Keratinocyte (primary cell): ENCODE measurements around the gene ADAMTS13. TPM values are rescaled to one million over a fixed set of nuclear protein-coding genes. Genes with fewer than 3 reads are reported as not detected.

ENCODE experiments used
- DNase-seq: peaks from one replicate; pipeline ENCODE4 v3.0.0-alpha.2; 2011; ENCODE audit warnings: low read depth, missing footprints, low spot score
- FAIRE-seq: peaks from 2 replicates; lab custom pipeline; 2011; peaks lifted over from hg19 to GRCh38; lab: Jason Lieb, UNC
- H2AFZ ChIP-seq: 2 replicates; pipeline ENCODE4 v1.6.0; 2012; ENCODE audit warnings: low read length, control low read depth, inconsistent platforms; ENCODE audit not compliant: control insufficient read depth
- H3K27ac ChIP-seq: 2 replicates; pipeline ENCODE4 v1.5.1; 2011; ENCODE audit warnings: low read length; ENCODE audit not compliant: control insufficient read depth, insufficient read depth
- H3K27me3 ChIP-seq: 3 replicates; pipeline ENCODE4 v1.6.0; 2011; ENCODE audit warnings: low read length; ENCODE audit not compliant: control insufficient read depth, insufficient read depth; ENCODE audit errors: extremely low read depth
- H3K36me3 ChIP-seq, 2 experiments: 2 replicates in 1 of 2; 3 replicates in 1 of 2; pipeline ENCODE4 v1.5.1; 2011; ENCODE audit warnings: low read length in 2 of 2, mild to moderate bottlenecking in 1 of 2; ENCODE audit not compliant: control insufficient read depth in 2 of 2, insufficient read depth in 2 of 2; ENCODE audit errors: extremely low read depth in 1 of 2
- H3K4me1 ChIP-seq: 3 replicates; pipeline ENCODE4 v1.5.1; 2011; ENCODE audit warnings: low read length; ENCODE audit not compliant: control insufficient read depth, insufficient read depth; ENCODE audit errors: extremely low read depth
- H3K4me2 ChIP-seq: 3 replicates; pipeline ENCODE4 v1.6.0; 2011; ENCODE audit warnings: low read depth, low read length; ENCODE audit not compliant: control insufficient read depth, insufficient read depth; ENCODE audit errors: extremely low read depth
- H3K4me3 ChIP-seq, 3 experiments: fragments of 200-600 bp in 1 of 3; sonication (generic) in 1 of 3; 2 replicates in 2 of 3; 3 replicates in 1 of 3; pipeline ENCODE4 v1.5.1; 2011 to 2016; ENCODE audit warnings: low read length in 3 of 3, mild to moderate bottlenecking in 3 of 3, control low read depth in 2 of 3, inconsistent platforms in 1 of 3, low read depth in 1 of 3, mixed read lengths in 1 of 3, mixed run types in 1 of 3, moderate library complexity in 1 of 3; ENCODE audit not compliant: control insufficient read depth in 2 of 3, insufficient read depth in 2 of 3; ENCODE audit errors: extremely low read depth in 1 of 3
- H3K79me2 ChIP-seq: 2 replicates; pipeline ENCODE4 v1.6.0; 2012; ENCODE audit warnings: low read length; ENCODE audit not compliant: control insufficient read depth, insufficient read depth
- H3K9ac ChIP-seq: 3 replicates; pipeline ENCODE4 v1.6.0; 2011; ENCODE audit warnings: low read length; ENCODE audit not compliant: control insufficient read depth, insufficient read depth; ENCODE audit errors: extremely low read depth
- H3K9me1 ChIP-seq: 3 replicates; pipeline ENCODE4 v1.6.0; 2011; ENCODE audit warnings: low read length; ENCODE audit not compliant: control insufficient read depth, insufficient read depth; ENCODE audit errors: extremely low read depth
- H3K9me3 ChIP-seq: 2 replicates; pipeline ENCODE4 v1.5.1; 2012; ENCODE audit warnings: low read depth, low read length; ENCODE audit not compliant: control insufficient read depth
- H4K20me1 ChIP-seq: 3 replicates; pipeline ENCODE4 v1.6.0; 2011; ENCODE audit warnings: low read length; ENCODE audit not compliant: control insufficient read depth, insufficient read depth; ENCODE audit errors: extremely low read depth
- EZH2 ChIP-seq: IDR thresholded peaks from one replicate; pipeline ENCODE4 v1.6.1; 2012; ENCODE audit warnings: inconsistent platforms, mild to moderate bottlenecking, low read length, moderate library complexity
- dilution Hi-C: fragments of 300-500 bp; cut with MboI; formaldehyde crosslinking; loops from one replicate; pipeline ENCODE4 v1.7.0; 2020; ENCODE audit warnings: low sequenced_read_pairs; ENCODE audit not compliant: extremely low pct_ligation_motif_present
- polyA plus RNA-seq, 5 experiments: library from polyadenylated mRNA; depleted of rRNA in 3 of 5; stranded (reverse) in 3 of 5; stranded (forward) in 1 of 5; unstranded in 1 of 5; fragments of >200 nt; gene quantifications; 1 replicate in 1 of 5; 2 replicates in 3 of 5; 3 replicates in 1 of 5; pipeline versions ENCODE4 v1.2.1 to v1.2.3, GENCODE V29; 2011 to 2012; ENCODE audit warnings: missing spikeins in 2 of 5, low read depth in 1 of 5, low replicate concordance in 1 of 5
- TF ChIP-seq, protein P1 (sequence below), 3 experiments: IDR thresholded peaks in 1 of 3; conservative IDR thresholded peaks in 1 of 3; optimal IDR thresholded peaks in 1 of 3; 2 replicates in 2 of 3; 3 replicates in 1 of 3; pipeline versions ENCODE3 to v1.5.1; 2011; ENCODE audit warnings: low read length in 3 of 3, mild to moderate bottlenecking in 3 of 3, moderate library complexity in 2 of 3, control low read depth in 1 of 3, inconsistent platforms in 1 of 3; ENCODE audit not compliant: insufficient read depth in 2 of 3; ENCODE audit errors: extremely low read depth in 1 of 3

ADAMTS13 gene
- polyA plus RNA-seq, 1 donor (not counting 4 experiments of a cell fraction or from before 2014, with no cell fraction given) = 1.1 TPM

DNA sequence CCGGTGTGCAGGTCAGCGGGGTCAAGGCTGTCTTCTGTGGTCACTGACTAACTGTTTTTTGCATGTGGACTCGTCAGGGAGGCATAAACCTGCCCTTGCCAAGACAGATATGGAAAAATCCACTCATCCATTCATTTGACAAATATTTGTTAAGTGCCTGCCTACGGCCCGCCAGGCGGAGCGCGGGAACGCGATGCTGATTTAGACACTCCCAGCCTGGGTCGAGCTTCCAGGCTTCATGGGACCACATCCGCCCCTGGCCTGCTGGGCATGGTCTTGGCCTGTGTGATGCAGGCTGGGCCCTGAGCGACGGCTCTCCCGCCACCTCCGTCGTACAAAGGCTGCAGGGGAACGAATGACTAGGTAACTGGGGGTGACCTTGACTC, 84.5 kb downstream of the ADAMTS13 start:
- Histone ChIP-seq H3K4me3 (no peak overlapping the region), H3K79me2 (no peaks in the 10 kb centered on the region), H2AFZ (no peak overlapping the region), H3K36me3 (no peaks in the 10 kb centered on the region), H3K27me3 (peaks cover 8% of the 10 kb centered on the region), H3K4me2 (no peak overlapping the region), H3K4me1 (peaks cover 12% of the 10 kb centered on the region), H4K20me1 (no peaks in the 10 kb centered on the region), H3K9me1 (no peaks in the 10 kb centered on the region), H3K9ac (no peak overlapping the region), H3K27ac (no peak overlapping the region), H3K9me3 (peaks cover under 1% of the 10 kb centered on the region)
- dilution Hi-C loops = no loop called here
- DNase-seq (no peak), FAIRE-seq (no peak)
- TF ChIP-seq EZH2 = no peak
- TF ChIP-seq, protein P1, sequence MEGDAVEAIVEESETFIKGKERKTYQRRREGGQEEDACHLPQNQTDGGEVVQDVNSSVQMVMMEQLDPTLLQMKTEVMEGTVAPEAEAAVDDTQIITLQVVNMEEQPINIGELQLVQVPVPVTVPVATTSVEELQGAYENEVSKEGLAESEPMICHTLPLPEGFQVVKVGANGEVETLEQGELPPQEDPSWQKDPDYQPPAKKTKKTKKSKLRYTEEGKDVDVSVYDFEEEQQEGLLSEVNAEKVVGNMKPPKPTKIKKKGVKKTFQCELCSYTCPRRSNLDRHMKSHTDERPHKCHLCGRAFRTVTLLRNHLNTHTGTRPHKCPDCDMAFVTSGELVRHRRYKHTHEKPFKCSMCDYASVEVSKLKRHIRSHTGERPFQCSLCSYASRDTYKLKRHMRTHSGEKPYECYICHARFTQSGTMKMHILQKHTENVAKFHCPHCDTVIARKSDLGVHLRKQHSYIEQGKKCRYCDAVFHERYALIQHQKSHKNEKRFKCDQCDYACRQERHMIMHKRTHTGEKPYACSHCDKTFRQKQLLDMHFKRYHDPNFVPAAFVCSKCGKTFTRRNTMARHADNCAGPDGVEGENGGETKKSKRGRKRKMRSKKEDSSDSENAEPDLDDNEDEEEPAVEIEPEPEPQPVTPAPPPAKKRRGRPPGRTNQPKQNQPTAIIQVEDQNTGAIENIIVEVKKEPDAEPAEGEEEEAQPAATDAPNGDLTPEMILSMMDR (optimal IDR thresholded peaks at IDR 0.05 in 1 of 3, IDR thresholded peaks at IDR 0.05 in 1 of 3, conservative IDR thresholded peaks at IDR 0.05 in 1 of 3; ENCODE audit: extremely low read depth in 1 of 3, insufficient read depth in 2 of 3, low read length in 3 of 3) = no peak

DNA sequence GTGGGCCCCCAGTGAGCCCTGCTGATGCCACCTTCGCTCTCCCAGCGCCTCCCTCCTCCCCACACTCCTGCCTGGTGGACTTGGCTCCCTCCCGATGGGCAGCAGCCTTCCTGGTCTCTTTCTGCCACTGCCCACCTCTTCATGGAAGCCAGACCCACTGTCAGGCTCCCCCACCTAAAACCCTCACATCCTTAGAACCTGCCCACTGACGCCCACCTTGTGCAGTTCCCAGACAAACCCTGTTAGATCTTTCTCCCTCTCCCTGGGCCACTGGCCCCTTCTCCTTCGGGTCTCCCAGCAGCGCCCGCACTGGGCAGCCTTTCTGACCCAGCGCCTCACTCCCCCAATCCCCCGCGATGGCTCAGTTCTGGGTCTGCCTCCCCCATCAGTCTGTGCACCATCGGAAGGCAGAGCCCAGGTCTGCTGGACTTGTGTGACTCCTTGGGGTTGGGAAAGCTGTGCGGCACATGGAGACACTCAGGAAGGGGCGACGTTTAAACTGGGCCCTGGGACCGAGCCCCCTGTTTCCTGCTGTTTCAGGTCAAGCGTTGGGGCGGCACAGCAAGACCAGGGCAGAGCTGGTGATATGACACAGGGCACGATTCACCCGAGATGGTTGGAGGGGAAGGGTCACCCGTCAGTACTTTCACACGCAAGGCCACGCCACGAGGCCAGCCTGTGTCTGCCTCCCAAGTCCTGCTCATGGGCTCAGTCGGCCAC, 85.2 kb downstream of the ADAMTS13 start:
- FAIRE-seq (no peak), DNase-seq (no peak)
- H3K9ac ChIP-seq = no peak overlapping the region
- H3K4me2 ChIP-seq = no peak overlapping the region
- H3K79me2 ChIP-seq = no peaks in the 10 kb centered on the region
- no peaks in the 10 kb centered on the region for H3K9me1 ChIP-seq
- no peak overlapping the region for H3K4me3 ChIP-seq
- peaks cover 2% of the 10 kb centered on the region for H3K9me3 ChIP-seq
- H2AFZ ChIP-seq = no peak overlapping the region
- no peak overlapping the region for H3K27ac ChIP-seq
- H4K20me1 ChIP-seq = no peaks in the 10 kb centered on the region
- dilution Hi-C loops = no loop called here
- H3K4me1 ChIP-seq = peaks cover 12% of the 10 kb centered on the region
- peaks cover 8% of the 10 kb centered on the region for H3K27me3 ChIP-seq
- no peaks in the 10 kb centered on the region for H3K36me3 ChIP-seq
- TF ChIP-seq, protein P1 (optimal IDR thresholded peaks at IDR 0.05 in 1 of 3, IDR thresholded peaks at IDR 0.05 in 1 of 3, conservative IDR thresholded peaks at IDR 0.05 in 1 of 3; ENCODE audit: extremely low read depth in 1 of 3, insufficient read depth in 2 of 3, low read length in 3 of 3) = no peak
- TF ChIP-seq EZH2 = no peak
